ENCODE data around the gene PLCB1.

The PLCB1 gene

GRCh38 chr20:8363970-8364733 is 232.1 kb downstream of the PLCB1 start:
- no peaks in the 10 kb centered on the region; the same call in 1 of the 2 replicates for H3K79me2 ChIP-seq (ENCODE audit: insufficient read depth, low read length)
- no peak for TF ChIP-seq CTCF (conservative IDR thresholded peaks at IDR 0.05; ENCODE audit: low read length)
- TF ChIP-seq EZH2phosphoT487 (IDR thresholded peaks at IDR 0.05; ENCODE audit: borderline replicate concordance) = no peak
- no peaks in the 10 kb centered on the region for H3K27me3 ChIP-seq (ENCODE audit: insufficient read depth, low read length, poor library complexity, severe bottlenecking)
- no peak overlapping the region for H3K4me3 ChIP-seq (ENCODE audit: low read length, poor library complexity, severe bottlenecking)
- no peaks in the 10 kb centered on the region for H3F3A ChIP-seq (ENCODE audit: low read depth)
- H3K36me3 ChIP-seq (ENCODE audit: insufficient read depth, low read length) = no peaks in the 10 kb centered on the region
- H3K9me3 ChIP-seq (ENCODE audit: insufficient read depth, low read depth, low read length) = no peaks in the 10 kb centered on the region
- H3K4me1 ChIP-seq (ENCODE audit: insufficient read depth, low read length, poor library complexity, severe bottlenecking) = peaks cover 21% of the 10 kb centered on the region
- H4K20me1 ChIP-seq (ENCODE audit: insufficient read depth, low read length, poor library complexity, severe bottlenecking) = no peaks in the 10 kb centered on the region
- no peak overlapping the region for H3K9ac ChIP-seq (ENCODE audit: low read depth, low read length, poor library complexity, severe bottlenecking)
- no peak overlapping the region for H2AFZ ChIP-seq (ENCODE audit: low read length)
- no peak overlapping the region for H3K4me2 ChIP-seq (ENCODE audit: low read depth, low read length, poor library complexity, severe bottlenecking)
- no peaks in the 10 kb centered on the region for H3K9me2 ChIP-seq (replicated peaks; ENCODE audit: low read depth, low read length)

- Histone ChIP-seq H3K9me2 (replicated peaks; ENCODE audit: low read depth, low read length) (no peaks in the 10 kb centered on the region), H3K4me3 (ENCODE audit: low read length, poor library complexity, severe bottlenecking) (no peak overlapping the region), H3K27me3 (ENCODE audit: insufficient read depth, low read length, poor library complexity, severe bottlenecking) (no peaks in the 10 kb centered on the region), H3K79me2 (ENCODE audit: insufficient read depth, low read length) (no peaks in the 10 kb centered on the region; the same call in 1 of the 2 replicates), H3K36me3 (ENCODE audit: insufficient read depth, low read length) (no peaks in the 10 kb centered on the region), H3K4me1 (ENCODE audit: insufficient read depth, low read length, poor library complexity, severe bottlenecking) (peaks cover 26% of the 10 kb centered on the region), H2AFZ (ENCODE audit: low read length) (no peak overlapping the region), H3K9me3 (ENCODE audit: insufficient read depth, low read depth, low read length) (no peaks in the 10 kb centered on the region), H3K4me2 (ENCODE audit: low read depth, low read length, poor library complexity, severe bottlenecking) (no peak overlapping the region), H3K9ac (ENCODE audit: low read depth, low read length, poor library complexity, severe bottlenecking) (no peak overlapping the region), H3F3A (ENCODE audit: low read depth) (no peaks in the 10 kb centered on the region), H4K20me1 (ENCODE audit: insufficient read depth, low read length, poor library complexity, severe bottlenecking) (no peaks in the 10 kb centered on the region)
- no peak for TF ChIP-seq CTCF (conservative IDR thresholded peaks at IDR 0.05; ENCODE audit: low read length)
- no peak for TF ChIP-seq EZH2phosphoT487 (IDR thresholded peaks at IDR 0.05; ENCODE audit: borderline replicate concordance)
Measured at GRCh38 chr20:8364734-8365078, 232.6 kb downstream of the PLCB1 start.

GRCh38 chr20:8365634-8366033 is 233.6 kb downstream of the PLCB1 start:
- no peak for TF ChIP-seq CTCF (conservative IDR thresholded peaks at IDR 0.05; ENCODE audit: low read length)
- TF ChIP-seq EZH2phosphoT487 (IDR thresholded peaks at IDR 0.05; ENCODE audit: borderline replicate concordance) = no peak
- peaks cover 24% of the 10 kb centered on the region for H3K4me1 ChIP-seq (ENCODE audit: insufficient read depth, low read length, poor library complexity, severe bottlenecking)
- no peaks in the 10 kb centered on the region; the same call in 1 of the 2 replicates for H3K79me2 ChIP-seq (ENCODE audit: insufficient read depth, low read length)
- no peaks in the 10 kb centered on the region for H3K9me2 ChIP-seq (replicated peaks; ENCODE audit: low read depth, low read length)
- H3K9ac ChIP-seq (ENCODE audit: low read depth, low read length, poor library complexity, severe bottlenecking) = no peak overlapping the region
- no peaks in the 10 kb centered on the region for H3K36me3 ChIP-seq (ENCODE audit: insufficient read depth, low read length)
- H3K4me2 ChIP-seq (ENCODE audit: low read depth, low read length, poor library complexity, severe bottlenecking) = no peak overlapping the region
- H3K27me3 ChIP-seq (ENCODE audit: insufficient read depth, low read length, poor library complexity, severe bottlenecking) = no peaks in the 10 kb centered on the region
- no peaks in the 10 kb centered on the region for H3K9me3 ChIP-seq (ENCODE audit: insufficient read depth, low read depth, low read length)
- no peaks in the 10 kb centered on the region for H4K20me1 ChIP-seq (ENCODE audit: insufficient read depth, low read length, poor library complexity, severe bottlenecking)
- H3F3A ChIP-seq (ENCODE audit: low read depth) = no peaks in the 10 kb centered on the region
- H3K4me3 ChIP-seq (ENCODE audit: low read length, poor library complexity, severe bottlenecking) = no peak overlapping the region
- H2AFZ ChIP-seq (ENCODE audit: low read length) = no peak overlapping the region
